Cerebellar nuclear complex (tissue), 1 donor: Measurements from ENCODE around the gene ADAP1.

Experiments
- DNase-seq, 2 experiments: peaks; one replicate each; lab custom pipeline; 2025; lab: John Stamatoyannopoulos, UW

The ADAP1 gene

GRCh38 chr7:894164-894867 is 60.2 kb downstream of the ADAP1 start:
- DNase-seq = no peak

DNA sequence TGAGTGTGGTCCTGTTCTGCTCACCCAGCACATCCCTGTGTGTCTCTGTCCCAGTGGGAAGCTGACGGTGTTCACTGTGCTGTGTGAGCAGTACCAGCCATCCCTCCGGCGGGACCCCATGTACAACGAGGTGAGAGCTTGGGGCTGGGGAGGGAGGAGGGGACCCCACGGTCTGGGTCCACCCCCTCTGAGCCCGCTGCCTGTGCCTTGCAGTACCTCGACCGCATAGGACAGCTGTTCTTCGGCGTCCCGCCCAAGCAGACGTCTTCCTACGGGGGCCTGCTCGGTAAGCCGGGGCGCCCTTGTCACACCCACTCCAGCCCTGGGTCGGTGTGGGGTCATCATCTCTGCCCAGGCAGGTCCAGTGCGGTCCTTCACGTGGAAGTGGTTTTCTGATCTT is 60.8 kb downstream of the ADAP1 start:
- DNase-seq = no peak

DNA sequence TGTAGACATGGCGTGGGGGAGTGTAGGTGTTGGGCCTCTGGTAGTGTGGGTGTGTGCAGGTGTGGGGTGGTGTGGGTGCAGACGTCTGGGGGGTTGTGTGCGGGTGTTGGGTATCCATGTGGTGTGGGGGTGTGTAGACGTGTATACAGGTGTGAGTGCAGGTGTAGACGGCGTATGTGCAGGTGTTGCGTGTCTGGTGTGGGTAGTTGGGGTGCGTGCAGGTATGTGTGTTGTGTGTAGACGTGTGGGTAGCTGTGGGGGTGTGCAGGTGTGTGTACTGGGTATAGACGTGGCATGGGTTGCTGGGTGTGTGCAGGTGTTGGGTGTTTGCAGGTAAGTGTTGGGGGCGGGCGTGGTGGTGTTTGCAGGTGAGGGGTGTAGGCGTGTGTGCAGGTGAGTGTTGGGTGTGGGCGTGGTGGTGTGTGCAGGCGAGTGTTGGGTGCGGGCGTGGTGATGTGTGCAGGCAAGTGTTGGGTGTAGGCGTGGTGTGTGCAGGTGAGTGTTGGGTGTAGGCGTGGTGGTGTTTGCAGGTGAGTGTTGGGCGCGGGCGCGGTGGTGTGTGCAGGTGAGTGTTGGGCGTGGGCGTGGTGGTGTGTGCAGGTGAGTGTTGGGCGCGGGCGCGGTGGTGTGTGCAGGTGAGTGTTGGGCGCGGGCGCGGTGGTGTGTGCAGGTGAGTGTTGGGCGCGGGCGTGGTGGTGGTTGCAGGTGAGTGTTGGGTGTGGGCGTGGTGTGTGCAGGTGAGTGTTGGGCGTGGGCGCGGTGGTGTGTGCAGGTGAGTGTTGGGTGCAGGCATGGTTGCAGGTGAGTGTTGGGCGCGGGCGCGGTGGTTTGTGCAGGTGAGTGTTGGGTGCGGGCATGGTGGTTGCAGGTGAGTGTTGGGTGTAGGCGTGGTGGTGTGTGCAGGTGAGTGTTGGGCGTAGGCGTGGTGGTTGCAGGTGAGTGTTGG is 61.6 kb downstream of the ADAP1 start:
- DNase-seq = no peak

GRCh38 chr7:891805-892204 is 62.7 kb downstream of the ADAP1 start:
- no peak for DNase-seq

GRCh38 chr7:891291-891690 is 63.2 kb downstream of the ADAP1 start:
- no peak for DNase-seq

GRCh38 chr7:890868-891267 is 63.6 kb downstream of the ADAP1 start:
- no peak for DNase-seq

GRCh38 chr7:889391-889790 is 65.1 kb downstream of the ADAP1 start:
- no peak for DNase-seq

- no peak for DNase-seq
These were observed 65.5 kb downstream of the ADAP1 start for GRCh38 chr7:889025-889390.

DNA sequence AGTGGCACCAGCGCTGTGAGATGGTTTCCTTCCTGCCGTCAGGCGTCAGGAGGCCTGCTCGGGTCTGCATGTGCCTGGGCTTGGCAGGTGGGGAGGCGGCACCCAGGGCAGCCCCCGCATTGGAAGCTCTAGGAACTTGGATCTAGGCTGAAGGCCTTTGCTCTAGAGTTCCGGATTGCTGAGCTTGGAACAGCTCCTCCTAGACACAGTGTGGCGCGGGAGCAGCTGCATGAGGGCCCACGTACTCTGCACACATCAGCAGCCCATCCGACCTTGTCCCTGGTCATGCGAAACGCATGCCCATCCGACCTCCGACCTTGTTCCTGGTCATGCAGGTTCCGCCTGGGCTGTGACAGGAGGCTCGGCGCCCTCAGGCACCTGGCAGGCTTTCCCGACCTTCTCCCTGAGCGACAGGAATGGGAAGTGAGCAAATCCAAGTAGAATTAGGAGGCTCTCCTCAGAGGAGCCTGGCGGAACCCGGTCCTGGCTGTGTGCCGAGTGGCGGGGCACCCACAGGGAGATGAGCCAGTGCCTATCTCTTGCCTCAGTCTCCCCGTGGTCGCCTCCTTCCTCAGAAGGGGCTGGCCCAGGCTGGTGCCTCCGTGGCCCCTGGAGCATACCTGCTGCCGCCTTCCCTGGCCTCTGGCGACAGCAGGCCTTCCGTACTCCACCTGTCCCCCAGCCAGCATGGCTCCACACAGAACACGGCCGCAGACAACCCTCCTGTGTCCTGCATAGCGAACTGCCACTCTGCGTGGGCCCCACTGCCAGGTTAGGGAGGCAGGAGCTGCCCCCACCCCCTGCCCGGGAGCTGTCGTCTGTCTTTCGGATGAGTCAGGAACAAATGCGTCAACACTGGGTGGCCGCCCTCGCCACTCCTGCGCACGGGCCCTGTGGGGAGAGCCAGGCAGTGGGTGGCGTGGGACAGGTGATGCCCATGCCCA is 66.1 kb downstream of the ADAP1 start:
- no peak for DNase-seq

DNA sequence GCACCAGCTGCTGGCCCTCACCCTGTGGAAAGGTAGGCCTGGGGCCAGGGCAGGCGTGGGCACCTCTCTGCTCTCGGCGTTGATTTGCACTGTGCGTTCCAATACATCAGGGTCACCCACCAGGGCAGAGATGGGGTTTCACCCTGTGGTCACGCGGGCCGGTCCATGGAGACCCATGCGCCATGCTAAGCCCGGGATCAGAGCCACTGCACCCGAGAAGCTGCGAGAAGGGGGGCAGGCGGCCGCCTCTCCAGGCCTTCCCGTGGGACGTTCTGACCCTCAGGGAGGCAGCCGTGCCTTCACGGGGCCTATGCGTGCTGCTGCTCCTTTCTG is 67.0 kb downstream of the ADAP1 start:
- DNase-seq = no peak

- peak; percentile 62 to 69 for DNase-seq
These were observed 67.6 kb downstream of the ADAP1 start for GRCh38 chr7:886626-887487.

DNA sequence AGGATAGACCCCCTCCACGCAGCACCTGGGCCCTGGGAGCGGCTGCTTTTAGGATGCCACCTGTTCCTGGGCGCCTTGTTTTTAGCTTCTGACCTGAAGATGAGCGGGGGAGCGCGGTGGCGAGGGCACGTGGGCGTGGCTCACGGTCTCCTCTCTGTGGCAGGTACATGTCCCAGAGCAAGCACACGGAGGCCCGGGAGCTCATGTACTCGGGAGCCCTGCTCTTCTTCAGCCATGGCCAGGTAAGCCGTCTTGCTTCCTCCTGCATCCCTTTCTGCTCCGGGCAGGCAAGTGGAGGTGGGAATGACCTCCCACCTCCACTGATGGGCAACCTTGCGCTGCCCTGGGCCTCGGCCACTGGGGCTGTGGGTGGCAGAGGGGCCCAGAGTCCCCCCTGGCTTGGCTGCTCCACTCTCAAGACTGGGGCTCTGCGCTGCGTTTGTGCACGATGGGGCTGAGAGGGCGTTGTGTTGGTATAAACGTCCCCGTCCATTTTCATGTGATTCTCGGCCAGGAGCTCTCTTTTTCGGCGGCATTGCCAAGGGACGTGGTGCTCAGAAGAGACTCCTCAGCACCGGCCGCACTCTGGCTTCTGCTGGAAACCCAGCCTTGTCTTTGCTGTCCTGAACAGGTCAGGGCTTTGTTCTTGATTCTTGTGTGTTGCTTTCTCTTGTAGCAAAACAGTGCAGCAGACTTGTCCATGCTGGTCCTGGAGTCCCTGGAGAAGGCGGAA is 68.4 kb downstream of the ADAP1 start:
- no peak for DNase-seq

DNA sequence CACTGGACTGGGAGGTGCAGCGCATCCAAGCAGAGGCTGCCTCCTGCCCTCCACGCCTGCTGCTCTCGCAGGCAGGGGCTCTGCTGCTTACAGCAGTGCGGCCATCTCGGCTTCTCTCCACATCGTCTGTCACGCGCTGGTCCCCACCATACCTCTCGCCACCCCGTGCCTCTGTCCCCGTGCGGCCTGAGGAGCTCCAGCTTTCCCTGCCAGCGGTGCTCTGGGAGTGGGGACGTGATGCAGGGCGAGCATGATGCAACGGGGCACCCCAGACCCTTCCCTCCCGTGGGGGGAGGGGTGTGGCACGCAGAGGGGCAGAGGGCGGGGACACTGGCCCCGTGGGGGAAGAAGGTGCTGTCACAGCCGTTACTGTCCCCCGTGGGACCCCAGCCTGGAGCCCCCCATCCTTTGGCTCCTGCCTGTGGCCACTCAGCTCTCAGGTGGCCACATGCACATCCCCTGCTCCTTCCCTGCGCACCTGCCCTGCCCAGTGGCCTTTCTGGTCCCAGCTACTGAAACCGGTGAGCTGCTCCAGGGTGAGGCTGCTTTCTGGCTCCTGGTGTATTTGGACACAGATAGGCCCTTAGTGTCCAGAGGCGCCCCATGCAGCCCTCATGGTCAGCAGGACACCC is 69.1 kb downstream of the ADAP1 start:
- no peak for DNase-seq

DNA sequence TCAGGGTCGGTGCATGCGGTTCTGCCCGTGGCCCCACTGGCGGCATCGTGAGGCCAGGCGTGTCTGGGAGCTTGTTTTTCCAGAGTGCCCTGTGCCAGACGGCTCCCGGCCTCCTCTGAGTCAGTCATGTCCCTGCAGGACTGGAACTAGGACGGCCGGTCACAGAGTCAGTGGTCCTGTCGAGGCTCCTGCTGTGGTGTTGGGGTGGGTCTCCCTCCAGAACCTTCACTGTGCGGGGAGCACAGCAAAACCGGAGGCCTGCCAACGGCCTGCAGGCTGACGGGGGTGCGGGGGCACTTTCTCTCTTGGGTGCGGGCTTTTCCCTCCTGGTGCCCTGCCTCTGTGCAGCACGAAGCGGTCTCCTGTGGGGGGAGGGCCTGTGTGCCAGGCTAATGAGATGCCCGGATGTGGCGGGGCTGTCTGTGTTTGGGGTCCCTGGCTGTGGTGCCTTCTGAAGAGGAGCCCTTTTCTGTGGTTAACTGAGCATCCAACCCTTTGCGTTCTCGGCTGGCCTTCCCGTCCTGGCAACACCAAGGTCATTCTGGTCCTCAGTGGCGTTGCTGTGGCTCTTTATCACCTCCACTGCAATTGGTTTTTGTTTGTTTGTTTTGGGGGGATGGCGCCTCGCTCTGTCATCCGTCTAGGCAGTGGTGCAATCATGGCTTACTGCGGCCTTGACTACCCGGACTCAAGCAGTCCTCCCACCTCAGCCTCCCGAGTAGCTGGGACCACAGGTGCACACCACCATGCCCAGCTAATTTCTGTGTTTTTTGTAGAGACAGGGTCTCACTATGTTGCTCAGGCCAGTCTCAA is 70.1 kb downstream of the ADAP1 start:
- no peak for DNase-seq

DNA sequence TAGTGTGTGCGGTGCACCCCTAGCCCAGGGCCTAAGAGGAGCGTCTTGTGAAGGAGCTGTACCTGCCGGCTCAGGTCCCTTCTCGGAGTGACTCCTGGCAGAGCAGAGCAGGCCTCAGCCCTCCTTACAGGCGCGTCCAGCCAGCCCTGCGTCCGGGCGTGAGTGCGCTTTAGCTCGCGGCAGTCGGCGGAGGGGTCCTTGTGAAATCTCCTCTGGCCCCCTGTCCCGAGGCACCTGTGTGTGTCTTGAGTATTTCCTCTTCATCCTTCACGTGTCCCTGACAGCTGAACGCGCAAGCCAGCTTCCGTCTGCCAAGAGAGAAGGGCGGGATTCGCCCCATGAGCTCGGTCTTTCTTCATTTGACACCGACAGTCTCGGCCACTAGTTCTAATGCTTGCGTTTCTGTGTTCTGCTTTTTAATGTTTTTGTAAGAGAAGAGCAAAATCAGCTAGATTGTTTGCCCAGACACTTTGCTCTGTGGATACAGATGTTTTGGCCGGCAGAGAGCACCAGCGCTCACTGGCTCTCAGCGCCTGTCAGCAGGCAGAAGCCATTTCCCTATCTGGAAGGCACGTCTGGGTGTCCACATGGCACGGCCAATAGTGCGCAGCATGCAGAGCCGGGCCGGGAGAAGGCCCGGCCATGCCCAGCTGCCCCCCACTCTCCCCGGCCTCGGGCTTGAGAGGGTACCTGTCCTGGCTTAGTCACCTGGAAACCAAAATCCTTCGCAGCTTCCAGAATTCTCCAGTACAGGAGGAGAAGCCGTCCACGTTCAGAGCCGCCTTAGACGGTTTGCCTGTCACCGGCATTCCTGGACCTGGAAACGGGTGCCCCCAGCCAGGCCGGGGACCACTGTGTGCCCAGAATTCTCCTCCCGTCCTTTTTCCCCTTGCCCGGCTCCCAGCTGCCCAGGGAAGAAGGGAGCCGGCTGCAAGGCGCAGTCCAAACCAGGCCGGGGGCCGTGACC is 71.1 kb downstream of the ADAP1 start:
- DNase-seq = no peak

DNA sequence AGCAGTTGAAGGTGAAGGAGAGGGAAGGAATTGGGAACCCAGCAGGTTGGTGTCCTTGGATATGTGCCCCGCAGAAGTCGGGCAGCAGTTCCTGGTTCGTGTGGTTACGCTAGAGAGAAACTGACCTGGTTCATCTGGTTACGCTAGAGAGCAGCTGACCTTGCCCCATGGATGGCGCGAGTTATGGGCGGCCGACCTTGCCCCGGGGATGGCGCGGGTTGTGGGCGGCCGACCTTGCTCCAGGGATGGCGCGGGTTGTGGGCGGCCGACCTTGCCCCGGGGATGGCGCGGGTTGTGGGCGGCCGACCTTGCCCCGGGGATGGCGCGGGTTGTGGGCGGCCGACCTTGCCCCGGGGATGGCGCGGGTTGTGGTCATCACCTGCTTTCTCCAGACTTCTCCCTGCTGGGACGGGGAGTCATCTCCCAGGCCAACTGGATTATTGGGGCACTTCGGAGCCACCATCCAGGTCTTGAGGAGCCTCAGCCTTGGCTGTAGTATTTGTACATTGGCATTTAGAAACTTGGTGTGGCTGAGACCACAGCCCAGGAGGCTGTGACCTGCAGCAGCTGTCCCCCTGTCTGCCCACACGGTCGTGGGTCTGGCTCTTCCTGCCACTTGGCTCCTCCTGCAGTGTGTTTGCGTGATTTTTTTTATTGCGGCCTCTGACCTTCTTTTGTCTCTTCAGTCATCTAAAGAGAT is 72.0 kb downstream of the ADAP1 start:
- no peak for DNase-seq

DNA sequence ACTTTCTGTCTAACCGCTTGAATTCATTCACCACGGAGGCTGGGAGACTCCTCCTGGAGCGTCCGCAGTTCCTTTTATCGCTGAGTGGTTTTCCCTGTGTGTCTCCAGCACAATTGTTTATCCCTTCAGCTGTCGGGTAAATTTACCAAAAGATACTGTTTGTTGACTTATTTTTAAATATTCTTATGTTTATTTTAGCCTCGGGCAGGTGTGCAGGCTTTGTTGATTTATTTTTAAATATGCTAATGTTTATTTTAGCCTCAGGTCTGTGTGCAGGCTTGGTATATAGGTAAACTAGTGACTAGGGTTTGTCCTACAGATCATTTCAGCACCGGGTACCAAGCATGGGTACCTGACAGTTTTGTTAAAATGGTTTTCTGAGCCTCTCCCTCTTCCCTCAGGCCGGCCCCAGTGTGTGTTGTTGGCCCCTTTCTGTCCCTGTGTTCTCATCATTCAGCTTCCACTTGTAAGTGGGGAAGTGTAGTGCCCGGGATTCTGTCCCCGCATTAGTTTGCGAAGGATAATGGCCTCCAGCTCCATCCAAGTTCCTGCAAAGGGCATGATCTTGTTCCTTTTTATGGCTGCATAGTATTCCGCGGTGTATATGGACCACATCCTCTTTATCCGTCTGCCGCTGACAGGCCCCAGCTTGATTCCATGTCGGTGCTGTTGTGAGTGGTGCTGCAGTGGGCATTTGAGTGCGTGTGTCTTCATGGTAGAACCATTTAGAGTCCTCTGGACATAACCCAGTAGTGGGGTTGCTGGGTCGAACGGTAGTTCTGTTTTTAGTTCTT is 72.8 kb downstream of the ADAP1 start:
- no peak for DNase-seq
